Thyroid gland (tissue), 4 donors: ENCODE results near the gene LOXL4.

ENCODE experiments used
- CTCF ChIP-seq, 6 experiments: fragments of 200-600 bp in 3 of 6; fragments of 450-650 bp in 3 of 6; sonication (generic) in 3 of 6; IDR thresholded peaks; one replicate each; pipeline ENCODE4 v1.5.1; 2016 to 2019; ENCODE audit warnings: antibody characterized with exemption in 6 of 6, mild to moderate bottlenecking in 2 of 6, inconsistent platforms in 1 of 6, moderate library complexity in 1 of 6
- POLR2A ChIP-seq, 2 donors: fragments of 450-650 bp; IDR thresholded peaks; one replicate each; pipeline ENCODE4 v1.6.1; 2017; ENCODE audit warnings: antibody characterized with exemption in 2 of 2, mild to moderate bottlenecking in 2 of 2, moderate library complexity in 1 of 2

DNA sequence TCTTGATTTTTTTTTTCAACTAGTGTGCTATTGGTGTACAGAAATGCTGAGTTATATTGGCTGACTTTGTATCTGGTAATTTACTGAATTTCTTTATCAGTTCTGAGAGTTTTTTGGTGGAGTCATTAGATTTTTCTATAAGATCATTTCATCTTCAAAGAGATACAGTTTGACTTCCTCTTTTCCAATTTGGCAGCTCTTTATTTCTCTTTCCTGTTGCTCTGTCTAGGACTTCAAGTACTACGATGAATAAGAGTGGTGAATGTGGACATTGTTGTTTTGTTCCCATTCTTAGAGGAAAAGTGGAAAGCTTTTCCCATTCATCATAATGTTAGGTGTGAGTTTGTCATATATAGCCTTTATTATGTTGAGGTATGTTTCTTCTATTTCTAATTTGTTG is 50.2 kb downstream of the LOXL4 start:
- TF ChIP-seq CTCF (IDR thresholded peaks at IDR 0.05) (no peak), POLR2A (IDR thresholded peaks at IDR 0.05) (no peak)
